ENCODE data around the gene SETD2. TPM values are rescaled to one million over a fixed set of nuclear protein-coding genes. Genes with fewer than 3 reads are reported as not detected.

SETD2 gene
- total and polyA plus RNA-seq, 9 of the 15 experiments (the other 6 are each of a cell fraction or from before 2014, with no cell fraction given), result 8.2 to 44.0 (median 33.6) TPM

- TF ChIP-seq ZNF76 (CRISPR knock-in tag; IDR thresholded peaks at IDR 0.05; ENCODE audit: borderline replicate concordance) (no peak), SMAD4 (CRISPR knock-in tag; conservative IDR thresholded peaks at IDR 0.05) (0 out of 2 replicates have a peak, but pooled peaks have one; percentile 38), E2F4 (CRISPR knock-in tag; IDR thresholded peaks at IDR 0.05; ENCODE audit: low read depth) (no peak), RBM14 (IDR thresholded peaks at IDR 0.05; ENCODE audit: borderline replicate concordance, insufficient read depth, low read depth, low read length) (no peak), POLR2H (tag; IDR thresholded peaks at IDR 0.05; ENCODE audit: low read depth) (no peak; the same call in 1 of the 2 replicates), MGA (IDR thresholded peaks at IDR 0.05) (peak; percentile 44; the same call in 1 of the 2 replicates), ZNF584 (CRISPR knock-in tag; IDR thresholded peaks at IDR 0.05; ENCODE audit: low read depth) (peak; percentile 68; the same call in 1 of the 2 replicates), ARID3A (IDR thresholded peaks at IDR 0.05; ENCODE audit: borderline replicate concordance, low read depth, low read length) (no peak), THAP12 (CRISPR knock-in tag; IDR thresholded peaks at IDR 0.05) (no peak)
Measured at GRCh38 chr3:47210863-47211405, 47.0 kb upstream of the SETD2 start (continued).
